Activated CD8-positive, alpha-beta T cell treated with anti-CD3 and anti-CD28 coated beads for 36 hours (primary cell): ENCODE measurements around the gene PCBP4. TPM values are rescaled to one million over a fixed set of nuclear protein-coding genes. Genes with fewer than 3 reads are reported as not detected.

Source experiments
- ATAC-seq: fragments of 200-7000 bp; cut with Tn5 transposase; one replicate; pipeline ENCODE4 v1.10.0; 2021; ENCODE audit warnings: mild to moderate bottlenecking, moderate library complexity
- CTCF ChIA-PET: fragments of 350-600 bp; sonication (Branson Sonifier 250); formaldehyde crosslinking; loops from one replicate; lab custom pipeline; 2021; ENCODE audit warnings: antibody characterized with exemption; lab: Charles Lee
- POLR2A ChIA-PET: fragments of 350-600 bp; sonication (Branson Sonifier 250); formaldehyde crosslinking; loops from one replicate; lab custom pipeline; 2021; ENCODE audit warnings: antibody characterized with exemption; lab: Charles Lee
- DNase-seq: peaks from one replicate; pipeline ENCODE4 v3.0.0-alpha.2; 2020
- H3K27ac Mint-ChIP-seq: one replicate; pipeline ENCODE4 v1.8.0; 2021; ENCODE audit warnings: mild to moderate bottlenecking, mixed read lengths
- H3K27me3 Mint-ChIP-seq: one replicate; pipeline ENCODE4 v1.8.0; 2021; ENCODE audit warnings: mixed read lengths
- H3K36me3 Mint-ChIP-seq: one replicate; pipeline ENCODE4 v1.8.0; 2021; ENCODE audit warnings: low read depth, mixed read lengths
- H3K4me1 Mint-ChIP-seq: one replicate; pipeline ENCODE4 v1.8.0; 2021; ENCODE audit warnings: low read depth, mixed read lengths
- H3K4me3 Mint-ChIP-seq: one replicate; pipeline ENCODE4 v1.8.0; 2021; ENCODE audit warnings: mild to moderate bottlenecking, moderate library complexity, mixed read lengths
- H3K9me3 Mint-ChIP-seq: one replicate; pipeline ENCODE4 v1.8.0; 2021; ENCODE audit warnings: mixed read lengths
- CTCF ChIP-seq: fragments of 200-600 bp; IDR thresholded peaks from one replicate; pipeline ENCODE4 v1.8.0; 2022; ENCODE audit warnings: antibody characterized with exemption, mild to moderate bottlenecking
- intact Hi-C: fragments of 100-400 bp; cut with micrococcal nuclease; formaldehyde crosslinking; loops from one replicate; pipeline ENCODE4 v1.10.0; 2022
- total RNA-seq, 2 experiments: library from RNA; stranded (reverse); gene quantifications; one replicate each; pipeline ENCODE4 v1.2.3, GENCODE V29; 2021

Gene PCBP4
- total RNA-seq, 2 experiments from 2014 or later = 8.4 to 9.6 TPM

- Mint-ChIP-seq H3K36me3 (no peaks in the 10 kb centered on the region), H3K4me1 (peaks cover 8% of the 10 kb centered on the region), H3K27ac (no peak overlapping the region), H3K27me3 (no peaks in the 10 kb centered on the region), H3K4me3 (no peak overlapping the region), H3K9me3 (no peaks in the 10 kb centered on the region)
- CTCF ChIA-PET = interaction anchor here (1.0 kb wide), 1 partner anchor 27 kb away, joined by 3 read pairs; the partner anchor contains the start of gene ABHD14B
- POLR2A ChIA-PET = interaction anchor here (0.9 to 1.9 kb wide), 3 partner anchors 16 to 37 kb away, joined by 3 to 6 read pairs (median 4); partner anchors contain the start of gene ABHD14B
- TF ChIP-seq CTCF = no peak
- ATAC-seq (no peak), DNase-seq (no peak)
- intact Hi-C loops = no loop called here
These were observed 21.1 kb downstream of the PCBP4 start for GRCh38 chr3:51945926-51946705.

GRCh38 chr3:51945031-51945840 lies 22.0 kb downstream of the PCBP4 start:
- intact Hi-C loops = no loop called here
- Mint-ChIP-seq H3K4me3 (no peak overlapping the region), H3K27ac (no peak overlapping the region), H3K27me3 (no peaks in the 10 kb centered on the region), H3K36me3 (peaks cover 6% of the 10 kb centered on the region), H3K4me1 (peaks cover 15% of the 10 kb centered on the region), H3K9me3 (no peaks in the 10 kb centered on the region)
- no peak for TF ChIP-seq CTCF
- ChIA-PET POLR2A (interaction anchor here (0.9 to 1.9 kb wide), 3 partner anchors 17 to 38 kb away, joined by 3 to 6 read pairs (median 4); partner anchors contain the start of gene ABHD14B), CTCF (interaction anchor here (1.2 kb wide), 1 partner anchor 28 kb away, joined by 3 read pairs; the partner anchor contains the start of gene ABHD14B)
- DNase-seq (no peak), ATAC-seq (no peak)

- H3K4me3 Mint-ChIP-seq = no peak overlapping the region
These were observed 22.7 kb downstream of the PCBP4 start for GRCh38 chr3:51944451-51945021.

More at GRCh38 chr3:51944451-51945021, 22.7 kb downstream of the PCBP4 start:
- DNase-seq (no peak), ATAC-seq (no peak)
- TF ChIP-seq CTCF = no peak
- intact Hi-C loops = loop anchor here (5.0 kb wide), 1 partner anchor 38 kb away; the partner anchor contains the start of gene ACY1
- CTCF ChIA-PET = interaction anchor here (1.2 kb wide), 1 partner anchor 29 kb away, joined by 3 read pairs; the partner anchor contains the start of gene ABHD14B
- POLR2A ChIA-PET = interaction anchor here (1.3 kb wide), 1 partner anchor 38 kb away, joined by 3 read pairs; no protein-coding TSS in a partner anchor
- Mint-ChIP-seq H3K27ac (no peak overlapping the region), H3K9me3 (no peaks in the 10 kb centered on the region), H3K27me3 (no peaks in the 10 kb centered on the region), H3K36me3 (peaks cover 7% of the 10 kb centered on the region), H3K4me1 (peaks cover 20% of the 10 kb centered on the region)
